IMR-90 (cell line): ENCODE measurements around the gene S100A6. TPM values are rescaled to one million over a fixed set of nuclear protein-coding genes. Genes with fewer than 3 reads are reported as not detected.

ENCODE experiments used
- ATAC-seq: fragments of 200-7000 bp; cut with Tn5 transposase; 2 replicates; pipeline ENCODE4 v1.9.1; 2020; ENCODE audit warnings: low read depth, mild to moderate bottlenecking, moderate library complexity
- BruUV-seq: library from RNA; stranded (reverse); fragments of 400-500 nt; replicated peaks from 2 replicates; lab custom pipeline; 2021; lab: Mats Ljungman, UMichigan
- CTCF ChIA-PET: fragments of 300-600 bp; formaldehyde crosslinking; extraction: SDS; loops from one replicate; lab custom pipeline; 2021; ENCODE audit warnings: antibody characterized with exemption; lab: Yijun Ruan, JAX
- POLR2A ChIA-PET: fragments of 300-600 bp; sonication (Branson Sonifier 250); formaldehyde crosslinking; loops from one replicate; lab custom pipeline; 2022; ENCODE audit warnings: antibody characterized with exemption; ENCODE audit not compliant: unreplicated experiment; lab: Charles Lee
- DNase-seq: peaks from one replicate; pipeline ENCODE4 v3.0.0; 2013
- H2AFZ ChIP-seq: replicated peaks from 2 replicates; pipeline ENCODE3; 2013; ENCODE audit warnings: low read length, mild to moderate bottlenecking; ENCODE audit not compliant: poor library complexity
- H2AK5ac ChIP-seq: 2 replicates; pipeline ENCODE4 v1.6.1; 2013; ENCODE audit warnings: low read depth, low read length, inconsistent platforms
- H2AK9ac ChIP-seq: replicated peaks from 2 replicates; pipeline ENCODE3; 2013; ENCODE audit warnings: mild to moderate bottlenecking, low read depth, low read length, moderate library complexity; ENCODE audit not compliant: poor library complexity
- H2BK120ac ChIP-seq: 2 replicates; pipeline ENCODE4 v1.6.1; 2013; ENCODE audit warnings: low read depth, low read length, inconsistent platforms
- H2BK15ac ChIP-seq: 3 replicates; pipeline ENCODE4 v1.6.1; 2013; ENCODE audit warnings: low read depth, low read length, inconsistent platforms
- H2BK20ac ChIP-seq: 2 replicates; pipeline ENCODE4 v1.6.1; 2013; ENCODE audit warnings: low read depth, mild to moderate bottlenecking, inconsistent platforms, low read length, moderate library complexity
- H2BK5ac ChIP-seq: 2 replicates; pipeline ENCODE4 v1.6.1; 2013; ENCODE audit warnings: mild to moderate bottlenecking, low read depth, low read length, inconsistent platforms; ENCODE audit not compliant: poor library complexity, severe bottlenecking
- H3K14ac ChIP-seq: replicated peaks from 2 replicates; pipeline ENCODE4 v1.6.1; 2013; ENCODE audit warnings: low read depth, low read length, inconsistent platforms
- H3K18ac ChIP-seq: 2 replicates; pipeline ENCODE4 v1.6.1; 2013; ENCODE audit warnings: low read depth, low read length, control low read depth
- H3K23ac ChIP-seq: 2 replicates; pipeline ENCODE4 v1.6.1; 2013; ENCODE audit warnings: low read depth, low read length, inconsistent platforms
- H3K27ac ChIP-seq: 2 replicates; pipeline ENCODE4 v1.5.1; 2013; ENCODE audit warnings: mild to moderate bottlenecking, control low read depth, low read length; ENCODE audit not compliant: insufficient read depth
- H3K27me3 ChIP-seq: 2 replicates; pipeline ENCODE4 v1.6.1; 2013; ENCODE audit warnings: low read length; ENCODE audit not compliant: control insufficient read depth, insufficient read depth
- H3K36me3 ChIP-seq: 2 replicates; pipeline ENCODE4 v1.6.1; 2013; ENCODE audit warnings: low read length, mixed read lengths; ENCODE audit not compliant: control insufficient read depth, insufficient read depth
- H3K4ac ChIP-seq: 2 replicates; pipeline ENCODE4 v1.6.1; 2013; ENCODE audit warnings: low read depth, low read length, inconsistent platforms
- H3K4me1 ChIP-seq: 2 replicates; pipeline ENCODE4 v1.6.1; 2013; ENCODE audit warnings: low read length, mixed read lengths; ENCODE audit not compliant: control insufficient read depth, insufficient read depth
- H3K4me2 ChIP-seq: 2 replicates; pipeline ENCODE4 v1.6.1; 2013; ENCODE audit warnings: low read depth, mild to moderate bottlenecking, control low read depth, low read length, moderate library complexity
- H3K4me3 ChIP-seq: 2 replicates; pipeline ENCODE4 v1.5.1; 2013; ENCODE audit warnings: low read depth, mild to moderate bottlenecking, control low read depth, low read length, moderate library complexity; ENCODE audit not compliant: insufficient read depth
- H3K56ac ChIP-seq: 2 replicates; pipeline ENCODE4 v1.6.1; 2013; ENCODE audit warnings: low read length, inconsistent platforms; ENCODE audit not compliant: insufficient read depth; ENCODE audit errors: extremely low read depth
- H3K79me1 ChIP-seq, 2 experiments: 2 replicates each; pipeline ENCODE4 v1.6.1; 2013; ENCODE audit warnings: low read length in 2 of 2, inconsistent platforms in 1 of 2, low read depth in 1 of 2
- H3K9ac ChIP-seq: 2 replicates; pipeline ENCODE4 v1.6.1; 2013; ENCODE audit warnings: low read depth, low read length, control low read depth
- H3K9me1 ChIP-seq: 2 replicates; pipeline ENCODE4 v1.6.1; 2013; ENCODE audit warnings: low read length, inconsistent platforms; ENCODE audit not compliant: insufficient read depth
- H3K9me3 ChIP-seq: 2 replicates; pipeline ENCODE4 v1.6.1; 2013; ENCODE audit warnings: low read length; ENCODE audit not compliant: control insufficient read depth, insufficient read depth
- H4K20me1 ChIP-seq: 2 replicates; pipeline ENCODE4 v1.6.1; 2013; ENCODE audit warnings: low read length, inconsistent platforms; ENCODE audit not compliant: insufficient read depth
- H4K5ac ChIP-seq: 2 replicates; pipeline ENCODE4 v1.6.1; 2013; ENCODE audit warnings: mild to moderate bottlenecking, low read depth, low read length, control low read depth
- H4K8ac ChIP-seq, 2 experiments: 2 replicates each; pipeline ENCODE4 v1.6.1; 2013; ENCODE audit warnings: low read depth in 2 of 2, low read length in 2 of 2, control low read depth in 1 of 2, inconsistent platforms in 1 of 2
- H4K91ac ChIP-seq: 2 replicates; pipeline ENCODE4 v1.6.1; 2013; ENCODE audit warnings: low read depth, low read length, inconsistent platforms; ENCODE audit not compliant: insufficient read depth
- BHLHE40 ChIP-seq: fragments of 150-350 bp; IDR thresholded peaks from 2 replicates; pipeline ENCODE4 v1.6.1; 2016; ENCODE audit warnings: mild to moderate bottlenecking, low read depth, low read length
- CEBPB ChIP-seq: IDR thresholded peaks from 2 replicates; pipeline ENCODE4 v1.6.1; 2012; ENCODE audit warnings: low read depth, low read length, improper control_type of control experiment
- CHD1 ChIP-seq: IDR thresholded peaks from 2 replicates; pipeline ENCODE4 v1.6.1; 2012; ENCODE audit warnings: low read depth, low read length, improper control_type of control experiment
- CTCF ChIP-seq: conservative IDR thresholded peaks from 2 replicates; pipeline ENCODE4 v1.5.1; 2012; ENCODE audit warnings: mild to moderate bottlenecking, low read depth, low read length, improper control_type of control experiment
- ELK1 ChIP-seq: fragments of 150-350 bp; IDR thresholded peaks from 2 replicates; pipeline ENCODE4 v1.6.1; 2016; ENCODE audit warnings: low read depth, mild to moderate bottlenecking, low read length, moderate library complexity, borderline replicate concordance
- FOS ChIP-seq: fragments of 150-350 bp; IDR thresholded peaks from 2 replicates; pipeline ENCODE4 v1.6.1; 2016; ENCODE audit warnings: low read depth, low read length
- MAFK ChIP-seq: IDR thresholded peaks from 2 replicates; pipeline ENCODE4 v1.6.1; 2012; ENCODE audit warnings: low read depth, low read length, improper control_type of control experiment
- MAZ ChIP-seq: IDR thresholded peaks from 2 replicates; pipeline ENCODE4 v1.6.1; 2012; ENCODE audit warnings: low read depth, mild to moderate bottlenecking, low read length, improper control_type of control experiment, moderate library complexity, borderline replicate concordance
- MXI1 ChIP-seq: IDR thresholded peaks from 2 replicates; pipeline ENCODE4 v1.6.1; 2012; ENCODE audit warnings: low read depth, mild to moderate bottlenecking, low read length, moderate library complexity, borderline replicate concordance
- NFE2L2 ChIP-seq: fragments of 150-350 bp; IDR thresholded peaks from 2 replicates; pipeline ENCODE4 v1.6.1; 2016; ENCODE audit warnings: low read depth, mild to moderate bottlenecking, low read length
- POLR2A ChIP-seq: IDR thresholded peaks from 2 replicates; pipeline ENCODE4 v1.6.1; 2012; ENCODE audit warnings: mild to moderate bottlenecking, low read depth, low read length
- RAD21 ChIP-seq: IDR thresholded peaks from 2 replicates; pipeline ENCODE4 v1.6.1; 2012; ENCODE audit warnings: low read length, improper control_type of control experiment
- RCOR1 ChIP-seq: IDR thresholded peaks from 2 replicates; pipeline ENCODE4 v1.6.1; 2012; ENCODE audit warnings: mild to moderate bottlenecking, low read length, improper control_type of control experiment; ENCODE audit not compliant: insufficient replicate concordance
- RFX5 ChIP-seq: IDR thresholded peaks from 2 replicates; pipeline ENCODE4 v1.8.0; 2012; ENCODE audit warnings: low read depth, mild to moderate bottlenecking, low read length, moderate library complexity
- SMC3 ChIP-seq: fragments of 150-350 bp; IDR thresholded peaks from 2 replicates; pipeline ENCODE4 v1.6.1; 2016; ENCODE audit warnings: low read depth, mild to moderate bottlenecking, antibody characterized with exemption, low read length, moderate library complexity
- USF2 ChIP-seq: fragments of 150-350 bp; IDR thresholded peaks from 2 replicates; pipeline ENCODE4 v1.6.1; 2017; ENCODE audit warnings: mild to moderate bottlenecking, antibody characterized with exemption, low read length, low read depth
- WGBS, 2 experiments: methylation state at CpG; one replicate each; pipeline versions ENCODE4 v1.1.5 to v1.1.7; 2013; ENCODE audit warnings: missing lambda C conversion rate in 2 of 2; ENCODE audit not compliant: insufficient read length in 1 of 2; ENCODE audit errors: extremely low coverage in 2 of 2; 5-methylcytosine and 5-hydroxymethylcytosine counted together
- dilution Hi-C: fragments of 300-500 bp; cut with HindIII; formaldehyde crosslinking; loops from one replicate; pipeline ENCODE4 v1.14.3; 2018; ENCODE audit warnings: low sequenced_read_pairs; ENCODE audit not compliant: unreplicated experiment
- in situ Hi-C: fragments of 300-500 bp; cut with MboI; formaldehyde crosslinking; loops from 3 replicates; pipeline ENCODE4 v1.14.3; 2019; ENCODE audit warnings: low sequenced_read_pairs, inconsistent platforms, mixed read lengths
- intact Hi-C: fragments of 100-400 bp; cut with micrococcal nuclease; formaldehyde crosslinking; loops from 2 replicates; pipeline ENCODE4 v1.10.0; 2022
- polyA plus RNA-seq, 3 experiments: library from polyadenylated mRNA; depleted of rRNA; stranded (reverse); fragments of >200 nt; gene quantifications; 2 replicates each; pipeline ENCODE4 v1.2.3, GENCODE V29; 2012; ENCODE audit warnings: low replicate concordance in 1 of 3
- total RNA-seq: library from RNA; depleted of rRNA; stranded (reverse); fragments of >200 nt; gene quantifications from 2 replicates; pipeline ENCODE4 v1.2.3, GENCODE V29; 2012

S100A6 gene
- total and polyA plus RNA-seq, 2 of the 4 experiments (the other 2 are of a cell fraction) = 373 to 1,755 TPM

- Histone ChIP-seq H3K4me1 (peaks cover 3% of the 10 kb centered on the region; the same call in 1 of the 2 replicates), H3K4ac (no peak overlapping the region), H2AFZ (no peak overlapping the region), H3K9ac (no peak overlapping the region), H3K9me3 (no peaks in the 10 kb centered on the region), H3K18ac (no peak overlapping the region), H2AK5ac (no peak overlapping the region), H2BK20ac (no peak overlapping the region), H3K4me3 (no peak overlapping the region), H3K27ac (no peak overlapping the region), H3K23ac (no peak overlapping the region), H3K36me3 (no peaks in the 10 kb centered on the region), H4K20me1 (peaks cover 3% of the 10 kb centered on the region), H4K8ac (no peak overlapping the region), H3K79me1 (no peaks in the 10 kb centered on the region), H3K4me2 (no peak overlapping the region), H2BK15ac (no peak overlapping the region), H4K91ac (no peak overlapping the region), H3K9me1 (0 out of 2 replicates have a peak, but pooled peaks cover 3% of the 10 kb centered on the region), H4K5ac (no peak overlapping the region), H2AK9ac (no peak overlapping the region), H3K27me3 (peaks cover 26% of the 10 kb centered on the region), H2BK5ac (no peak overlapping the region), H3K56ac (no peak overlapping the region), H2BK120ac (no peak overlapping the region), H3K14ac (no peak overlapping the region)
- no peak for DNase-seq
- in situ Hi-C loops (no loop called here), intact Hi-C loops (no loop called here), dilution Hi-C loops (no loop called here)
- WGBS, 2 experiments = no CpG with 5 or more reads among the region's 2 CpGs
- no TSS peak for BruUV-seq
- TF ChIP-seq CTCF (no peak), MAZ (no peak), ELK1 (no peak), FOS (no peak), RAD21 (no peak), USF2 (no peak), CEBPB (no peak), RFX5 (no peak), BHLHE40 (no peak), RCOR1 (no peak), CHD1 (no peak), MAFK (no peak), NFE2L2 (no peak), POLR2A (no peak), SMC3 (no peak), MXI1 (no peak)
- ATAC-seq = no peak
- ChIA-PET POLR2A (no interaction called here), CTCF (interaction anchor here (1.5 to 2.9 kb wide), 2 partner anchors 9 to 130 kb away, joined by 5 to 10 read pairs; no protein-coding TSS in a partner anchor)
Observed at GRCh38 chr1:153485863-153486262, 49.9 kb downstream of the S100A6 start.
